Heart left ventricle (tissue), 16 donors: ENCODE data around the gene BRSK1. TPM values are rescaled to one million over a fixed set of nuclear protein-coding genes. Genes with fewer than 3 reads are reported as not detected.

Experiments
- ATAC-seq, 4 donors: fragments of 200-7000 bp; cut with Tn5 transposase; one replicate each; pipeline ENCODE4 v1.9.1; 2020 to 2022; ENCODE audit warnings: moderate library complexity in 4 of 4, mild to moderate bottlenecking in 3 of 4, moderate number of reproducible peaks in 1 of 4
- DNase-seq, 5 donors: peaks; one replicate each; pipeline ENCODE4 v3.0.0-alpha.2; 2020
- H3K27ac ChIP-seq, 12 donors: fragments of 200-600 bp; sonication (generic) in 4 of 12; one replicate each; pipeline versions ENCODE4 v1.5.0 to v1.8.0; 2016 to 2022; ENCODE audit warnings: mild to moderate bottlenecking in 2 of 12
- H3K27me3 ChIP-seq, 9 donors: fragments of 200-600 bp; sonication (generic) in 2 of 9; one replicate each; pipeline versions ENCODE4 v1.5.1 to v1.8.0; 2016 to 2022; ENCODE audit warnings: mild to moderate bottlenecking in 3 of 9
- H3K36me3 ChIP-seq, 9 donors: fragments of 200-600 bp; sonication (generic) in 2 of 9; one replicate each; pipeline versions ENCODE4 v1.5.0 to v1.8.0; 2018 to 2022; ENCODE audit warnings: mild to moderate bottlenecking in 2 of 9
- H3K4me1 ChIP-seq, 12 donors: fragments of 200-600 bp; sonication (generic) in 4 of 12; one replicate each; pipeline versions ENCODE4 v1.5.0 to v1.8.0; 2016 to 2022; ENCODE audit warnings: mild to moderate bottlenecking in 3 of 12
- H3K4me3 ChIP-seq, 12 donors: fragments of 200-600 bp; sonication (generic) in 4 of 12; one replicate each; pipeline versions ENCODE4 v1.5.0 to v1.8.0; 2017 to 2022; ENCODE audit warnings: mild to moderate bottlenecking in 9 of 12, moderate library complexity in 4 of 12
- H3K9me3 ChIP-seq, 12 donors: fragments of 200-600 bp; sonication (generic) in 4 of 12; one replicate each; pipeline versions ENCODE4 v1.5.0 to v1.8.0; 2016 to 2022; ENCODE audit warnings: mild to moderate bottlenecking in 1 of 12
- CTCF ChIP-seq, 12 donors: fragments of 200-600 bp; sonication (generic) in 4 of 12; IDR thresholded peaks; one replicate each; pipeline versions ENCODE4 v1.5.0 to v1.8.0; 2018 to 2022; ENCODE audit warnings: antibody characterized with exemption in 12 of 12, mild to moderate bottlenecking in 5 of 12
- POLR2A ChIP-seq, 2 donors: fragments of 450-650 bp; IDR thresholded peaks; one replicate each; pipeline ENCODE4 v1.6.1; 2017; ENCODE audit warnings: antibody characterized with exemption in 2 of 2, mild to moderate bottlenecking in 2 of 2, moderate library complexity in 2 of 2
- WGBS, 4 donors: extraction: QIAGEN DNeasy Blood & Tissue Kit in 2 of 4; methylation state at CpG; one replicate each; pipeline versions ENCODE4 v1.1.5 to v1.1.7; 2013 to 2018; 5-methylcytosine and 5-hydroxymethylcytosine counted together
- intact Hi-C, 10 donors: fragments of 100-400 bp; cut with DNase I; formaldehyde crosslinking; loops; one replicate each; pipeline versions ENCODE4 v1.11.1 to v1.14.2; 2022
- polyA plus RNA-seq, 2 donors: library from polyadenylated mRNA; stranded (reverse); fragments of 200-250 nt; gene quantifications; one replicate each; pipeline ENCODE4 v1.2.3, GENCODE V29; 2013
- total RNA-seq, 9 donors: library from RNA; depleted of rRNA in 2 of 9; stranded (reverse); fragments of >200 nt in 2 of 9; fragmentation: NEBNext Ultra II Directional in 3 of 9; extraction: Animal tissue kit (Norgen Biotek cat#: 25700) in 3 of 9; gene quantifications; one replicate each; pipeline versions ENCODE4 v1.1.0 to v1.2.4, GENCODE V29; 2016 to 2023
- donor health status: ischemic (EF 13 %, LVEDD 7.1; RV severe dilation, severe dysfunction).
- donor health status: healthy with polysubstance abuse.
- donor health status: DM: no; HTN: yes; CAD: no.
- donor health status: DM: no; HTN: no; CAD: no.
- donor health status: ischemic (EF 25% LVEDD 6.9; RV normal size, moderate dysfunction).
- donor health status: ischemic (EF 25% LVEDD 5.7; RV mildly dilated, moderate dysfunction).
- donor health status: healthy.
- donor health status: DM: yes; HTN: yes; CAD: no.
- donor health status: ischemic (EF 35%, LVEDD 5.7; RV mildly dilated, moderate dysfunction).
- donor health status: nonischemic (EF 11% LVEDD 7.7; RV severe dilation, severe dysfunction).
- donor health status: DM: yes; HTN: yes; CAD: no.
- donor health status: PGD.
- donor health status: ischemic (EF 29% LVEDD 5.4; RV normal size, mild dysfunction).
- donor health status: nonischemic (EF 23%, LVEDD 6.1; RV moderate dilation, normal function).

The BRSK1 gene
- total and polyA plus RNA-seq, 11 donors: 1.6 to 7.4 (median 2.1) TPM

- TF ChIP-seq POLR2A (IDR thresholded peaks at IDR 0.05) (no peak), CTCF (IDR thresholded peaks at IDR 0.05) (no peak)
- Histone ChIP-seq H3K4me1 (peaks cover 0 to 10% (median 4%) of the 10 kb centered on the region in 12 donors), H3K4me3 (no peak overlapping the region), H3K9me3 (no peaks in the 10 kb centered on the region), H3K36me3 (peaks cover 0 to 44% (median 0%) of the 10 kb centered on the region in 9 donors), H3K27ac (no peak overlapping the region), H3K27me3 (no peaks in the 10 kb centered on the region)
- DNase-seq (peak in 1 of 5 donors; percentile 63), ATAC-seq (peak in 2 of 4 donors; percentile 33 to 38)
- WGBS, 4 donors: 82 to 91% (median 89%) methylated on average over 33 to 39 of the region's 39 CpGs
- intact Hi-C loops: loop anchor here (5.0 to 10.0 kb wide), 6 partner anchors 33 to 198 kb away; partner anchors contain the start of genes TMEM238 (in 5 of the 10), KMT5C (in 3 of the 10), IL11 (in 2 of the 10) and TMEM190 (in 2 of the 10)
These were observed 20.6 kb downstream of the BRSK1 start for GRCh38 chr19:55304279-55304978.

- intact Hi-C loops: loop anchor here (5.0 to 10.0 kb wide), 6 partner anchors 32 to 197 kb away; partner anchors contain the start of genes TMEM238 (in 5 of the 10), KMT5C (in 3 of the 10), IL11 (in 2 of the 10) and TMEM190 (in 2 of the 10)
- Histone ChIP-seq H3K9me3 (no peaks in the 10 kb centered on the region), H3K27me3 (no peaks in the 10 kb centered on the region), H3K36me3 (peaks cover 0 to 44% (median 0%) of the 10 kb centered on the region in 9 donors), H3K4me3 (no peak overlapping the region), H3K27ac (no peak overlapping the region), H3K4me1 (peaks cover 0 to 10% (median 4%) of the 10 kb centered on the region in 12 donors)
- DNase-seq (no peak), ATAC-seq (no peak)
- WGBS, 4 donors: 73 to 85% (median 82%) methylated on average over 14 of the region's 14 CpGs
- TF ChIP-seq CTCF (IDR thresholded peaks at IDR 0.05) (no peak), POLR2A (IDR thresholded peaks at IDR 0.05) (no peak)
These were observed 21.2 kb downstream of the BRSK1 start for GRCh38 chr19:55304980-55305379.

GRCh38 chr19:55305491-55305890, 21.7 kb downstream of the BRSK1 start:
- H3K36me3 ChIP-seq: peaks cover 0 to 44% (median 0%) of the 10 kb centered on the region in 9 donors
- intact Hi-C loops: loop anchor here in 4 of 10 donors (10.0 kb wide), 3 partner anchors 69 to 109 kb away; partner anchors contain the start of genes IL11 (in 2 of the 4), TMEM190 (in 2 of the 4), RPL28 (in 1 of the 4) and TMEM238 (in 1 of the 4)
- ATAC-seq: peak in 3 of 4 donors; percentile 57 to 68 (median 66)

More at GRCh38 chr19:55305491-55305890, 21.7 kb downstream of the BRSK1 start:
- Histone ChIP-seq H3K27ac (no peak overlapping the region), H3K27me3 (no peaks in the 10 kb centered on the region), H3K9me3 (no peaks in the 10 kb centered on the region), H3K4me3 (no peak overlapping the region), H3K4me1 (peaks cover 0 to 10% (median 4%) of the 10 kb centered on the region in 12 donors)
- TF ChIP-seq POLR2A (IDR thresholded peaks at IDR 0.05) (no peak), CTCF (IDR thresholded peaks at IDR 0.05) (no peak)
- 81 to 85% (median 82%) methylated on average over 9 of the region's 9 CpGs for WGBS, 4 donors
- DNase-seq: peak in 1 of 5 donors; percentile 46
